Stimulated activated naive CD4-positive, alpha-beta T cell treated with Interleukin-2 at 50 U/mL for 16 hours (primary cell): Measurements from ENCODE around the gene NR2F1-AS1.

Source experiments
- DNase-seq: peaks from one replicate; lab custom pipeline; 2025; lab: John Stamatoyannopoulos, UW

The NR2F1-AS1 gene

DNA sequence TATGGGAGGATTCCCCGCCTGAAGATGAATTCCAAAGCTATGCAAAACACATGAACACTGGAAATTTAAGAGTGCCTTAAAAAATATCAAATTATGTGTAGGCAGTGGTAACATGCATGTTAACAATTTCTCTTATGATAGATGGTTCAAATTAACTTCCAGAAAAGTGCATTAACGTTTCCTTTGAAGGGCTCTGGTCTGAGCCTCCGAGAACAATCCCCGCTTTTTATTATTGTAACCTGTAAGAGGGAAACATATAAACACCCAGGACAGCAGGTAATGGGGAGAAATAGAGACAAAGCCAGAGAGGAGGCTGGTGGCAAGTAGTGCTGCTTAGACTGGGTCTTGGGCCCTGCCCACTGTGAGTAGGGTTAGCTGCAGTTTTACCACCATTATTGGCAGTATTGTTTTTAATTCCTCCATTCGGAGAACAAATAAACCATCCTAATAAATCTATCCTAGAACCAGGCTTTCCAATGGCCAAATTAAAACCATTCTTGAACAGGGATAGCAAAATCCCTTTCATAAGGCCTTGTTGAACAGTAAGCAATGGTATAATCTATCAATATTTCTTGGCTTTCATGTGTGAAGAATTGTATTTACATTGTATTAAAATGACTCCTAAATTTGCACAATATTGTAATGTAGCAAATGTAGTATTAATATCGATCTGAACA lies 8.3 kb upstream of the NR2F1-AS1 start:
- DNase-seq, result no peak

DNA sequence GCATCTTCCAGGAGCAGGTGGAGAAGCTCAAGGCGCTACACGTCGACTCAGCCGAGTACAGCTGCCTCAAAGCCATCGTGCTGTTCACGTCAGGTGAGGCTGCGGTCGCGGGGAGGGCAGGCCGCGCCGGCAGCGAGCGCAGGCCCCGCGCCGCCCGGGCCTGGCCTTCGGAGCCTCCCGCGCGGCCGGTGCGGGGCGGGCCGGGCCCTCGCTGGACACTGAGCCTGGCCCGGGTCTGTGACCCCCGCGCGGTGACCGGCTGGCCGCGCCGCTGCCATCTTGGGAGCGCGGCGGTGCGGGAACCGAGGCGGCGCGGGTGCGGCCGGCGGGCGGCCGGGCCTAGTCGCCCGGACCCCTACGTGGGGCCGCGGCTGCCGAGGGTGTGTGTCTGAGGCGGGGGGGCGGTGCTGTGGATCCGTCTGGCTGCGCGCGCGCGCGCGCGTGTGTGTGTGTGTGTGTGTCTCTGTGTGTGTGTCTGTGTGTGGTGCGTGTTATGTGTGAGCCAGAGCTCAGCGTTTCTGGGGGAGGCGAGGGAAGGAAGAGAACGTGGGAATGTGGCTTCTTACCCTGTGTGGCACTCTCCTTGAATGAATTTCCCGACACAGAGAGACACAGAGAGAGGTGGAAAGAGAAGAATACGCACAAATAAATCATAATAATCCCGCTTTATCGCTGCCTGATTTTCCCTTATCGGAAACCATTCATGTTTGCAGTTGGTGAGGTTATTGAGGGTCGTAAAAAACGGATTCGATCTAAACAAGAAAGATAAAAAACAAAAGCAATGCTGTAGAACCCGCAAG lies 7.5 kb upstream of the NR2F1-AS1 start:
- no peak for DNase-seq

DNA sequence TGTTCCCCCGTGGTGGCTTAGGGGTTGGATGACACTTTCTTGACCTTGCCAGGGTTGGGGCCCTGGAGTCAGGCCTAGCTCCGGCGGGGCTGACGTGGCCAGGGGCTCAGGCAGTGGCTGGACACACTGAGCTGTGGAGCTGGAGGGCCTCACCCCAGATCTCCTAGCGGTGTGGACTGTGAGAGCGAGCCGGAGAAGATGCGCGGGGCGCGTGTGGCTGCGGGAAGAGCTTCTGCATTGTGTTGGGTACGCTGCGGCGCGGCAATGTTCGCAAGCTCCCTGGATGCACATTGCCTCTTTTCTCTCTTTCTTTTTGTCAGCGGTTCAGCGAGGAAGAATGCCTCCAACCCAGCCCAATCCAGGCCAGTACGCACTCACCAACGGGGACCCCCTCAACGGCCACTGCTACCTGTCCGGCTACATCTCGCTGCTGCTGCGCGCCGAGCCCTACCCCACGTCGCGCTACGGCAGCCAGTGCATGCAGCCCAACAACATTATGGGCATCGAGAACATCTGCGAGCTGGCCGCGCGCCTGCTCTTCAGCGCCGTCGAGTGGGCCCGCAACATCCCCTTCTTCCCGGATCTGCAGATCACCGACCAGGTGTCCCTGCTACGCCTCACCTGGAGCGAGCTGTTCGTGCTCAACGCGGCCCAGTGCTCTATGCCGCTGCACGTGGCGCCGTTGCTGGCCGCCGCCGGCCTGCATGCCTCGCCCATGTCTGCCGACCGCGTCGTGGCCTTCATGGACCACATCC lies 6.8 kb upstream of the NR2F1-AS1 start:
- no peak for DNase-seq

- DNase-seq, result no peak
These were observed 5.9 kb upstream of the NR2F1-AS1 start for GRCh38 chr5:93586736-93587596.

GRCh38 chr5:93585767-93586385 lies 4.9 kb upstream of the NR2F1-AS1 start:
- no peak for DNase-seq

- no peak for DNase-seq
These were observed 4.2 kb upstream of the NR2F1-AS1 start for GRCh38 chr5:93585041-93585766.

GRCh38 chr5:93584596-93585040 lies 3.6 kb upstream of the NR2F1-AS1 start:
- DNase-seq, result no peak

- peak; percentile 19 for DNase-seq
These were observed 3.0 kb upstream of the NR2F1-AS1 start for GRCh38 chr5:93583768-93584595.

DNA sequence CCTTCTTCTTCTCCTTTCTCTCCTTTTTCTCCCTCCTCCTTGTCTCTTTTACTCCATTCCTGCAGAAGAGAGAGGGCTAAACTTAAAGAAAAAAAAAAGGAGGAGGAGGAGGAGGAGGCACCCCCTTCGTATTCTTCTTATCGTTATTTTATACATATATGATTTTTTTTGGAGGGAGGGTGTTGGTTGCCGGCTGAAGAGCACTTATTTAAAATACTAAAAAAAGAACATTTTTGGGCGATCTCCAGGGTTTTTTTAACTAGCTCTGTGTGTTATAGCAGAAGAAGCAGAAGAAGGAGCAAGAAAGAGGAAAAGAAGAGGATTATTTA lies 2.4 kb upstream of the NR2F1-AS1 start:
- no peak for DNase-seq

DNA sequence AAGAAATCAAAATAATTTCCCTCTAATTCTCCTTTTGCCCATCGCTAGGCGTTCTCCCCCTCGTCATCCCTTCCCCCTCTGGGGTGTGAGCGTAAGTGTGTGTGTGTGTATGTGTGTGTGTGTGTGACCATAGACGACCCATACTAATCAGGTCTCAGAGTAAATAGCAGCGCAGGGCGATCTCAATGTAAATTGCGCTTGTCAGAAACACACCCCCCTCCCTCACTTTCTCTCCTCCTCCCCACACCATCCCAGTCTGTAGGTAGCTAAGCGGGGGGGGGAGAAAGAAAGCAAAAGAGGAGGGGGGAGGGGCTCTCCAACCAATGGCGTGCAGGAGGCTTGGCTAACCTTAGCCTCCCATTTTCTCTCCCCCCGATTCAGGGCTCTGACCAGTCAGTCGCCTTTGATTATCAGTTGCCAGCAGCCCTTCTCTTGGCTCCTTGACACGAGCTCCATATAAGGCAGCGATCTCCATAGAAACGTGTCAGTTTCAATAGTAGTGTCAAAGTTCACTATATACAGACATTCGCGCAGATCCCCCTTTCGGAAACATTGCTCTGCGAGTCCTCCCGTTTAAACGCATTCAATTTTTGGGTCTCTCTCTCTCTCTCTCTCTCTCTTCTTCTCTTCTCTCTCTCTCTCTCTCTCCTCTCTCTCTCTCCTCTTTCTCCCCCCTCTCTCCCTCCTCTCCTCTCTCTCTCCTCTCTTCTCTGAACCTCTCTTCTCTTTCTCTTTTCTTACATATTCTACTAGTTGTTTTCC lies 1.8 kb upstream of the NR2F1-AS1 start, which contains the start of gene NR2F1:
Gene NR2F1, plus strand, starts transcription at position 546 of the 762 bp plus-strand sequence. CDS start 1,802 bp downstream, outside the sequence.
- no peak for DNase-seq

- no peak for DNase-seq
These were observed 1.1 kb upstream of the NR2F1-AS1 start for GRCh38 chr5:93582167-93582462.

DNA sequence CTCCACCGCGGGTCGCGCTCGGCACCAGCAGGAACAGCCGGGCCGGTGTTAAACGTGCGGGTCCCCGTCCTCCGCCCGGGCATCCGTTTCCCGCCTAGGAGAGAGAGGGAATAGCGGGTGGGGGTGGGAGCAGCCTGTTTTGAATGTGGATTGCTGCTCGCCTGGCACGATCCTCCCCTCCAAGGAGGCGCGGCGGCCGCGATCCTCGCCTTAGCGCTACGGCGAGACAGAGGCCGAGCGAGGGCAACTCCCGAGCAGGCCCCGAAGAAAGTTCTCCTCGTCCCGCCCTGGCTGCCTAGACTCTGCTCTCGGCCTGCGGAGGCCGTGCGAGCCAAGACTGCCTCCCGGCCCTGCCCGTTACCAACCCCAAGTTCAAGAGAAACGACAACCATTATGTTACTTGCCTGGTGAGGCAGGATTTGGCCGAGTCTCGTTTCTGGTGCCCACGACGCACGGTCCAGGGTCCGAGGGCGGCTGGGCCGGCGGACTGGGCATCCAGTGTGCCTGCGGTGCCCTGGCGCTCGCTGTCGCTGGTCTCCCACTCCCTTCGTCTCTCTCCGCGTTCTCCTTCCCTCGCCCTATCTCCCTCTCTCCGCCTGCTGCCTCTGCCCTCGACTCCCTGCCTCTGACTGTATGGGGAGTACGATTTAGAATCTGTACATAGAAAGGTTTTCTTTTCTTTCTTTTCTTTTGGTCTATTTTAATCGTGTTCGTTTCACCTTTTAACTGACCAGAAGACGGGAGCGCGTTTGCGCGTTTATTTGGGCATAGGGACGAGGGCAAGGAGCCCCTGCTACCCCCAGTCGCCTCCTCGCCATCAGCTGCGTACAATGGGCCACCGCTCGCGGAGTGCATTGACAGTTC lies 724 bp downstream of the NR2F1-AS1 start:
- DNase-seq, result no peak

DNA sequence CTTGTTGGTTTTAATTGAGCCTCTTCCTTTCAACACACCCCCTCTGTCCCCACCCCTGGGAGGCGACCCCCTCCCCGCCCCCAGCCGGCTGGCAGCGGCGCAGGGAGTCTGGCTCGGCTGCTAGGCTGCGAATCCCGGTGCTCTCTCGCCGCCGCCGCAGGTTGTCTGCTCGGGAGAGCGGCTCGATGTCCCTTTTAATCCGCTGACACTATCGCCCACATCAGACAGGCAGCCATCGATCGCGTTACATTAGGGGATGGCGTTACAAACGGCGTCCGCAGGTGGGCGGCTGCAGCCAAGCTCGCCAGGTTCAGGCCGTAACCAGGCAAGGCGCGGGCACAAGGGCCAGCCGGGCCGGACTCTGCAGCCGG lies 1.3 kb downstream of the NR2F1-AS1 start:
- DNase-seq, result no peak

GRCh38 chr5:93578813-93579691 lies 2.0 kb downstream of the NR2F1-AS1 start:
- no peak for DNase-seq

GRCh38 chr5:93577854-93578812 lies 2.9 kb downstream of the NR2F1-AS1 start:
- no peak for DNase-seq
